HG03139 (cell line): ENCODE results near the gene LTBP2.

ENCODE experiments used
- ATAC-seq: cut with Tn5 transposase; IDR thresholded peaks from one replicate; pipeline ENCODE4 v1.9.1; 2021; ENCODE audit not compliant: unreplicated experiment

Gene LTBP2

DNA sequence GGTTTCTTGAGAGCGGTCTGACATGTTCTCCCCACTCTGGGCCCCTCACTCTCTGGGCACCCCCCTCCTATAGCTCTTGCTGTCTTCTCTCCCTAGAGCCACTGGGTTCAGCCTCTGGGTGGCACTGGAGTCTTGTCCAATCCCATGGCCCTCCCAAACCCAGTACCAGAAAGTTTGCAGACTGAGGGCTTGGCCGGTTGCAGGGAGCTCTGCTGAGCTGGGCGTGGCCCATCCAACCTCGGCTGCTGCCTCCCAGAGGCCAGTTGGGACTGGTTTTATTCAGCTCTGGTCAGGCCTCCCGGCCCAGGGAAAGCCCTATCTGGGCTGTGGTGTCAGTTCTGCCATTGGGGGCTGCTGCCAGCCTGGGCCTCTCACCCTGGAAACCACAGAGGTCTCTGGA lies 80.6 kb downstream of the LTBP2 start:
- ATAC-seq: no peak

DNA sequence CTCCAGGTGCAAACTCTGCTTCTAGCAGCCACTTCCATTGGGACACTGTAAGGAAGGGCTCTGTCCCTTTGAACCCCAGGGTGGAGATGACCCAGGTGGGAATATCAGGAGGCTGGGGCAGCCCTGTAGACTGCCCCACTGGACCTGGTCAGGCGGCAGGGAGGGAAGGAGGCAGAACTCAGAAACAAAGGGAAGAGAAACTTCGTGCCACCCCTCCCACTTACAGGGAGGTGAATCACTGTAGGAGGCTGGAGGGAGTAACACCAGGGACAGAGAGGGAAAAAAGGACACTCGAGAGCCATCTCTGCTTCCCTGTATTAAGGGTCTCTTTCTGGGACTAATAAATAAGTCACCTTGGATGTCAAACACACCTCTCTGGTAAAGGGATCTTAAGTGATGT lies 81.0 kb downstream of the LTBP2 start:
- no peak for ATAC-seq

DNA sequence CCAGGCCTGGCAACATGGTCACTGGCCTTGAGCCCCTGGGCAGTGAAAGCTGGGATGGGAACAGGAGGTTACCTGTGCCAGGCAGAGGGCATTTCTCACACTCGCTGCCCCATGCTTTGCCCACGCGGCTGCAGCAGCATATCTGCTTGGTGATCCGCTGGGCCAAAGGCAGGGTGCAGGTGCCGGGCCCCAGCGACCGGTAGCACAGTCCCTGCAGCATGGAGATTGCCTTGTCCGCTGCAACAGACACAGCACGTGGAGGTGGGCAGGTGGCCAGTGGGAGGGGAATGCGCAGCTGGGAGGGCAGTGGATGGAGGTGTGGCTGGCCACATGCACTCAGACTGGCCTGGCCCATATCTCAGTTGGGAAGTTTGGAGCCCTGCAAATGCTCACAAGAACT lies 83.2 kb downstream of the LTBP2 start:
- ATAC-seq: no peak

DNA sequence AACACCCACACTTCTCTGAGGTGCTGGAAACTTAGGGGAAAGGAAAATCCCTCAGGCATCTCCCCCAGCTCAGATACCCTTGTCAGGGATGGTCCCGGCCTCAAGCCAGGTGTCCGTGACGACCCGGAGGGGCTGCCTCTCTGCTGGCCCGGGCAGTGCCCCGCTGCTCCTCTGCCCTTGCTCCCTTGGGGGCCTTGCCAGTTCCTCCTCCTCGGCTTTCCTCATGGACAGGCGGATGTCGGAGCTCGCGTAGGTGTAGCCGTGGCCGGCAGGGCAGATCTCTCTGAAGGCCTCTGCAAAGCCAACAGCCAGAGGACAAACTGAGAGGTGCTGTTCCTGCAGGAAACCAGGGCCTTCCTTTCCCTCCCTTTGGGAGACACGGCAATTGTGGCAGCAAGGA lies 83.6 kb downstream of the LTBP2 start:
- no peak for ATAC-seq

DNA sequence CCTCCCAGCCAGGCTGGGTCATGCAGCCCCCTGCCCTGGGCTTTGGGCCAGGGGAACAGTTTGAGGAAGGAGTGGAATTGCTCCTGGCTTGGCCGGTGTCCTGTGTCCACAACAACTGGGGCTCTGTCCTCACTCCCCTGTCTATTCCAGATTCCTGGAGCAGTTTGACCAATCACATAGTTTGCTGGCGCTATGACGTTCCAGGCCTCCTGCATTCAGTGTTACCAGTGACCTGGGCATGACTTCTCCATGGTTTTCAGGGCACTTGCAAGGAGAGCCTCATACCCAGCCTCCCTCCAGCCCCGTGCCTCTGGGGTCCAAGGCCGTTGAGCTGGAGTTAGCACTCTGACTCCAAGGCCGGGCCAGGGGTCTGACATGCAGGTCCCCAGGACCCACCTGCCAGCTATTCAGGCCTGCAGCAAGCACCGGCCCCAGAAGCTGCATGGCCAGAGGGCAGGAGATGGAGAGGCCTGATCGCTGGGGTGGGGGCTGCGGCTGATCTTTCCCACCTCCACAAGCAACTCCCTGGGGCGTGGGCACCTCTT lies 84.2 kb downstream of the LTBP2 start:
- no peak for ATAC-seq

DNA sequence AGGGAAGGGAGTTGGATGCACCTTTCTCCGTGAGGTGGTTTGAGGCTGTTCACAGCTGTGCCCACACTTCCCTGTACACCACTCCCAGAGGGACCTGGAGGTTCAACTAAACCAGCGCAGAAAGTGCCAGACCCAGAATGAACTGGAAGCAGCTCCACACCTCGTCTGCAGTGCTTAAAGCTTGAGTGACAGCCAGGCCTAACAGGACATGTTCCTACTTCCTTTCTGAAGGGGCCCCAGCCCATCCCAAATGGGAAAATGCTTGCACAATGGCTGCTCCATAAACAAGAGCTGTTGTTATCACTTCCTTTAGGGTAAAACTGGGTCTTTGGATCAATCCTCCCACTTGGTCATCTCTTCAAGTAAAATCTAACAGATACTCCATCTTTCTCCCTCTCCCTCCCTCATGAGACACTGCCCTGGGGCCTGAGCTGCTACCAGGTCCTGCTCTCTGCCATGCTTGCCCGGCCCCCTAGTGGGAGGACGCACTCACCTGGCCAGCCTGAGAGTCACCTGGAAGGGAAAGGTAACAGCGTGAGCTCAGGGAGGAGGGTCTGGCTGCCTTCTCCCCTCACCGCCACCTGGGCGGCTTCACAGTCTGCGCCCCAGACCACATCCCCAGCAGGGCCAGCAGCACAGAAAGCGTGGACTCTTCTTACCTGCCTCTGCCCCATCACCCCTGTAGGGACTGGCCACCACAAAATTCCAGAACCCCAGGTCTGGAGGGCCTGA lies 85.0 kb downstream of the LTBP2 start:
- ATAC-seq: no peak

DNA sequence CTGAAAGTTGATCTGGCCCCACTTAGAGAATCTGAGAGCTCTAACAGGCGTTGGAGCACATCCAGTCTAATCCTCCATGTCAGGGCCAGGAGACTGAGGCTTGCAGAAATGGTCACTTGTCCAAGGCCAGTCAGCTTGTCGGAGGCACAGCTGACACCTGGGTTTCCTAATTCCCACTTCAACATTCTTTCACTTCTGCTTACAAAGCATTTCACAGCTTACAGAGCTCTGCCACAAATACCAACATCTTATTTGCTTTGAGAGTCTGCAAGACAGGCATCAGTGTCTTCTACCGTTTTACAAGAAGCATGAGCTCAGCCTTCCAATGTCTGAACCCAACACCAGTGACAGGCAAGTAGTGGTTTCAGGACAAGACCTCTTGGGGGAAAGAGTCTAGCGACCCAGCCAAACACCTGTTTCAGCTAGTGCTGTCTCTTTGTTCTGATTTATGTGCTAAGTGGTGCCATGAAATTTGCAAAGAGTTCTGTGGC lies 86.6 kb downstream of the LTBP2 start:
- ATAC-seq: no peak

DNA sequence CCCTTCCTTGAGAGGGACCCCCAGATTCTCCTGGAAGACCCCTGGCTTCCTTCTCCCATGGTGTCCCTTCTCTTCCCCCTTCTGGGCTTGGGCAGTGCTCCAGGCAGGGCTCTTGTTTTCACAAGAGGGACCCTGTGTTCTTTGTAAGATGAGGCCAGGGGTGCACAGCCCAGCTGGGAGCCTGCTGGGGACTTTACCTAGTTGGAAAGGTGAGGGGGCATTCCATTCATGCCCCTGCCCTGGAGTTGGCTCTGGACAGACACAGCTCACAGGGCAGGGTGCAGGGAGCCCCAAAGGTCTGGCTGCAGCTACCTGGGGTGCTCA lies 87.3 kb downstream of the LTBP2 start:
- ATAC-seq: no peak

DNA sequence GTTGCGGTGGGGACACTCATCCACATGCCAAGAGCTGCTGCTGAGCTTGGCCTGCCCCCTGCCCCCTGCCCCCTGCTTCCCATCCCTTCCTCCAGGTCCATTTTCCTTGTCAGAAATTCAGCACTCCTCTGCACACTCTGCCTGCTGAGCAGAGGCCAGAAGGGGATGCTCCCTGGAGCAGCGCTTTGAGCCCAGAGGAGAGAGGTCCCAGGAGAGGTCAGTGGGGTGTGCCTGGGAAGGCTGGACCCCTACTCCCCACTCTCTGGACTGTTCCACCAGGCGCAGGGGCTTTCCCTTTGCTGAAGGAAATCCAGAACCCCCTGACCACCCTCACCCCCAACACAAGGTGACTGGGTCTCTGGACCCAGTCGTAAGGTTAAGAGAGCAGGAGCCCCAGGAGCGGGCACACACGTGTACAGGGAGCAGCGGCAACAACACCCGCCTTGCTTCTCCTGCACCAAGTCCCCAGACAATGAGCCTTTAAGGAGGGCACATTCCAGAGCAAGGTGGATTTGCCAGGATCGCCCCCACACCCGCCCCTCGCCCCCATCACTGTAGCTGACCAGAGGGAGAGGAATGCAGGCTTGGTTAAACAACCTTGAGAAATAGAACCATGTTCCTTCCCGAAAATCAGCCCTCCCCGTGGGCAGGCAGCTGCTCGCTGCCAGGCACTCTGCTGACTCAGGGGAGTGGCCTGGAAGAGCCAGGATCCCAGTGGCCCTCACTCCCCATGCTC lies 87.8 kb downstream of the LTBP2 start:
- no peak for ATAC-seq

DNA sequence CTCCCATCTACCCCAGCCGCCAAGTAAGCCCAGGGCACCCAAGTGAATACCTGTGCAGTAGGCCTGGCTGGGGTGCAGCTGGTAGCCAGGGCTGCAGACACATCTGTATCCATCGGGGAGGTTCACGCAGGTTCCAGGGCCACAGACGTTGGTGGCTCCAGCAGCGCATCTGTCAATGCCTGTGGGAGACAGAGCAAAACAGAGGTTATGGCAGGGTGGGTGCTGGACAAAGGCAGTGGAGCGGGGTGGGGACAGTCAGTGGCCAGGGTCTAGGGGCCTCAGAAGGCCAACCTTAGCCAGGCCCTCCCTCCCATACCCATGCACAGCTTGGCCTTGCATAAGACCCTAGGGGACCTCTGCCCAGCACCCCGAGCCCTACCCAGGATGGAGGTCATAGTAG lies 89.3 kb downstream of the LTBP2 start:
- ATAC-seq: no peak

DNA sequence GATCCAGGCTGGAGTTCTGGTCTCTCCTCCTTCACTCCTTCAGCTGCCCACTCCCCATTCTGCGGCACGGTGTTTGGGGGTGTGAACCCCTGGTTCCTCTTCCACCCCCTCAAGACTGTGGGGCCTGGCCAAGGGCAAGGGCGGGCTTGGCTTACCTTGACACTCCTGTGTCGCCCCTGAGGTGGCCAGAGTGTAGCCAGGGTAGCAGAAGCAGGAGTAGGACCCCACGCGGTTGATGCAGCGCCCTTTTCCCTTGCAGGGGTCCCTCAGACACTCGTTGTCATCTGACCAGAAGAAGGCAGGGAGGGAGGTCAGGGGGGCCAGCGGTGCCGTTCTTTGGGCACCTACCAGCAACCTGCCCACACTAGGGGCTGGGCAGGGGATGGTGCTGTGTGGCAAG lies 90.3 kb downstream of the LTBP2 start:
- ATAC-seq: no peak

DNA sequence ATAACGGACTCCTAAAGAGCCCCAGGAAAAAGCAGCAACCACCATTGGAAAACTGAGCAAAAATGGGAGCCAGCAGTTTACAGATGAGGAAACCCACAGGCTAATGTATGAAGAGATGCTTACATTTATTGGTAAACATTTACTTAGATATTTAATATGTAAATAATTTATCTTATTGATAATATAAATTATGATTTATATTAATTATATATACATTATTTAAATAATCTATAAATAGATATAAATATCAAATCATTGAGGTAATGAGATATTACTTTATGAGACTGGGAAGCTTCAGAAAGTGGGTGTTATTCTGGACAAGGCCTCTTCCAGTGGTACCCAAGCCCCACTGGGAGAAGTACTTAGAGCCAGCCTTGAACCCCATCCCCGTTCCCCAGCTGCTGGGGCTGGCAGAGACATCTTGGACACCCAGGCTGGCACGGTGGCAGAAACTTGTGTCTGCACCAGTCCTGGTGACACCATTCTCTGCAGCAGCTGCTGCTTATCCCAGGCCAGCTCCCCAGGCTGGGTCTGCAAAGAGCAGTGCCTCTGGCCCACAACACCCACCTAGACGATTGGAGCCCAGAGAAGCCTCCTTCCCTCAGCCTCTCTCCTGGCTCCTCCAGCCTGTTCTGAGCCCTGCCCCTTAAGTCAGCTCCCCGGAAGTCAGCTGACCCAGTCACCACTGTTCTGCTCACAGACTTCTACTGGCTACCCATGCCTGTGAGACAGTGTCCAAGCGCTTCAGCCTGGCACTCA lies 92.5 kb downstream of the LTBP2 start:
- ATAC-seq: no peak

DNA sequence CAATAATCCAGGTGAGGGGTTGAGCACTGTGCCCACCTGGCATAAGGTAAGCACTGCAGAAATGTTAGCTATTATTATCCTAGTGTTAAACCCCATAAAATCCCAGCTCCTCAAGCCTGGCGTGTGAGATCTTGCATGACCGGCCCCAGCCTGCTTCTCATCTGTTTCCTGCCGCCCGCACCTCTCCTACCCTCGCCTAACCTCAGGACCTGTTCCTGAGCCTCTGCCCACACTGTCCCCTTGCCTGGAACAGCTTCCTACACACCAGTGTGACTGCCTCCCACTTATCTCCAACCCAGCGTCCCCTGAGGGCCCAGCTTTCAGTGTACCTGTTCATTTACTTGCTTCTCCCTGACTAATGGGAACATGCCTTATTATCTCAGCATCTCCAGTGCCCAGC lies 93.8 kb downstream of the LTBP2 start:
- no peak for ATAC-seq

DNA sequence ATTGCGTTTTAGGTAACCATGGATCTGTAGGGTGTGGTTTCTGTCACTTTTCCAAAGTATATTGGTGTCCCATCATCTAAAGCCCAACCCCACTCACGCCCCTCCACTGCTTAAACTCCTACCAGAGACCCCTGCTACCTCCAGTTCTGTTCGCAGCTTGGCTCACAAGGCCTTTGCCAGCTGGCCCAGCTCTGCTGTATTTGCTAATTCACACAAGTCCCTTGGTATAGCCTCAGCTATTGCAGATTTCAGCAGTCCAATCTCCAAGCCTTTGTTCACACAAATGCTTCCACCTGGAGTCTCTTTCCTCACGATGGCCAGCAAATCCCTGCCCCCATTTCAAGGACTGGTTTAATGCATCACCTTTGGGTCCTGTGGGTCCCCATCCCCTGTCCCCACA lies 94.3 kb downstream of the LTBP2 start:
- no peak for ATAC-seq

DNA sequence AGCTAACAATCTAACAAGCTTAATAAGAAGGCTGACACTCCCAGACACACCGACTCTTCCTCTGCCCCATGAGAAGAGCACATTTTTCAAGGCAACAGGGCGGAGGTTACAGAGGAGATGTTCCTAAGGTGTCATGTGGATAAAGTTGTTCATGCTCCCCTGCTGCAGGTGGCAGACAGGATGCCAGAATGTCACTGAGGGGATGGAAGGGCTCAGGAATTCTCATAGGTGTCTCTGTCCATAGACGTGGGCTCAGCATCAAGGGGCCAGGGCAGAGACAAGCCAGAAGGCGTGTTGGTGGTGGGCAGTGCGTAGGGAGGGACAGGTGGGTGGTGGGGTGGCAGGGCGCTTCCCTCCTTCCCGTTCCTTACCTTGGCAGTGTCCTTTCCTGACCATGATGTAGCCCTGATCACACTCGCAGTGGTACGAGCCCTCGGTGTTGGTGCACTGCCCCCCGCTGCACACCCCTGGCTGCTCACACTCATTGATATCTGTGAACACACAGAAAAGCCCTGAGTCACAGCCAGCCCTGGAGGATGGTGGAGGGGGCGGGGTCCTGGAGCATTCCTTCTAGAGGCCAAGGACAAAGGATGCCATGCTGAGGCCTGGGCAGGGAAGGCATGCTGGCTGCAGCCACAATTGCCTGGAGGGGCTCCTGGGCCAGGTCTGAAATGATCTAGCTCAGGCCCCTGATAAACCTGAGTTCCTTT lies 95.4 kb downstream of the LTBP2 start:
- no peak for ATAC-seq

DNA sequence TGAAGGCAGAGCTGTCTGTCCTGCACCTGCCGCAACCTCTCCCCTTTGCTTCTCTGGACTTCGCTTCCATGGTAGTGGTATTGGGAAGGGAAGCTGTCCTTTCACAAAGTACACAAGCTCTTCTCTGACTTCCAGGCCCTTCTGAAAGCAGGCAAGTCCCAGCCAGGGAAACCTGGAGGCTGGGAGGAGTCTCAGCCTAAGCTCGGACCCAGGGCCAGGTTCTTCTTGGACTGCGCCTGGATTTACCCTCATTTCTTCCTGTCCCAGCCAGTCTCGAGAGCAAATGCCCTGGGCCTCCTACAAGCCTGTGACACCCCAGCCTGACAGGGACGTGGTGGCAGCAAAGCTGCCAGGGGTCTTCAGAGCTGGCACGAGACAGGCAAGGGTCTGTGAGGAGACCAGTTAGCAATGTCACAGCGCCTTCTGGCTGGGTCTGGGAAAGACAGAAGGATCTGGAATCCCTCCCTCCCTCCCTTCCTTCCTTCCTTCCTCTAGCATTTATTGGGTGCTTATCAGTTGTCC lies 96.1 kb downstream of the LTBP2 start:
- ATAC-seq: no peak

DNA sequence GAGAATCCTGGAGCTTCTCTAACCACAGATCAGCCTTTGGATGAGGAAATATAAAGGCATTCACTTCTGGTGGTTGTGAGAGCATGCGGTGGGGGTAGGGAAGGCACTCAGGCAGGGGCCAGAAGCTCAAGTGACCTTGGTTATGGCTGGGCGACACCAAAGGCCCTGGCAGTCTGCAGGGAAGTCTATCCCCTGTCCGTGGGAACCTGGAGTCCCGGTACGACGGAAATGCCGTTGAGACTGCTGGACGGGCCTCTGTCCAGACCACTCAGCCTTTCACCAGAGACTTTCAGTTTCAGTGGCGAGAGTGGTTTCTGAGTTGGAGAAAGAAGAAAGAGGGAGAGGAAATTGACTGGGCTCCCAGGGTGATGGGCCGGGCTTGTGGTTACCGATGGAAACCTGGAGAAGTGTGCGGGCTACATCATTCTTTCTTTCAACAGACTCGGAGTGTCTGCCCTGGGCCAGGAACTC lies 97.5 kb downstream of the LTBP2 start:
- ATAC-seq: no peak

DNA sequence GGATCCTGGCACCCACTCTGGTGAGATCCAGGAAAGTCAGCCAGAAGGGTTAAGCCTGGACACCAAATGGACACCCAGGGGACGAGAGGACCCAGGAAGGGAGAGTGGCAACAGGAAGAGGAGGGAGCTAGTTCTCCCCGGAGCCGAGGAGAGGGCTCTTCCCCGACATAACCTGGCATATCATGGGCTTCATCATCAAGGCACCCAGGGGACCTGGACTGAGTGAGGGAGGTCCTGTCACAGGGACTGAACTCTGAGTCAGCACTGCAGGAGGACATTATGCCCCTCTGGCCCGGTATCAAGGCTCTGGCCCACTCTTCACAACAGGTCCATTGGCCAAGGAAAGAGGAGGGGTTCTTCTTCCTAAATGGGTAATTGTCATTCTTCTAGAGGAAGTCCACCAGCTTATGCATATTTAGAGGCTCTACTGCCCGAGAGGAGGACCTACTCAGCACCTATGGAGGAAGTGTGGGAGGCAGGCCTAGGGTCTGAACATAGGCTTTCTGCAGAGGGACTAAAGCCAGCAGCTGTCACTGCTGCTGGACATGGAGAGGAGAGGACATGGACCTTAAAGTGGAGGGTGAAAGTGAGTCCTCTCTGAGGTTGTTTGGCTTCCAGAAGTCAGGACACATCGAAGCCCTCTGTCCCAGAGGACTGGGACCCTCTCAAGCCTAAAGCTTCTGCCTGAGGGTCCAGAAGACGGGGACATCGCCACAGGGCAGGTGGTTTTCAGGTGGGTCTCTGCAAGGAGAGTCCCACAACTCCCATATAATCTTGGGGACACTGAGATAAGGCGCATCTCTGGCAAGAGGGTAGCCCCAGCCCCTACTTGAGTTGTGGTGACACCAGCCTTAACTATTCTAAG lies 99.8 kb downstream of the LTBP2 start:
- ATAC-seq: no peak

DNA sequence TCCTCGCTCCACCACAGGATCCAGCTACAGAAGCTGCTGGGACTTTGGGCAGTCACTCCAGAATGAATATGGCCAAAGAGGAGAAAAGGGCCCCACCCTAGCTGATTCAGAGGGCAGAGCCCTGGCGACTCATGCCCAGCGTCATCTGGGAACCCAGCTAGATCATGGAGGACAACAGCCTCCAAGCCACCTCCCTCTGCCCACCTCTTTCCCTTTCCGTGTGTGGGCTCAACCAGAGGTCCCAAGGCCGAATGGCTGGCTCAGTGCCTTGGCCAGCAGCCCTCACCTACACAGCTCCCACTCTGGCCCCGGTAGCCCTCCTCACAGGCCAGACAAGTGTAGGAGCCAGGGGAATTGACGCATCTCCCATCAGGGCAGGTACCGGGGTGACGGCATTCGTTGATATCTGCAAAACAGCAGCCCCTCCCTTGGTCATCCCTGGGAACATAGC lies 101.1 kb downstream of the LTBP2 start:
- no peak for ATAC-seq
